NK-92 (cell line): ENCODE measurements around the gene S100A11.
"Not testable (repeated sequence)": the region's sequence is repeated elsewhere in the genome, so short reads cannot be mapped to it uniquely, and the experiment has no call there.

Experiments
- DNase-seq: peaks from one replicate; lab custom pipeline; 2025; ENCODE audit not compliant: unreplicated experiment; lab: John Stamatoyannopoulos, UW

S100A11 gene

DNA sequence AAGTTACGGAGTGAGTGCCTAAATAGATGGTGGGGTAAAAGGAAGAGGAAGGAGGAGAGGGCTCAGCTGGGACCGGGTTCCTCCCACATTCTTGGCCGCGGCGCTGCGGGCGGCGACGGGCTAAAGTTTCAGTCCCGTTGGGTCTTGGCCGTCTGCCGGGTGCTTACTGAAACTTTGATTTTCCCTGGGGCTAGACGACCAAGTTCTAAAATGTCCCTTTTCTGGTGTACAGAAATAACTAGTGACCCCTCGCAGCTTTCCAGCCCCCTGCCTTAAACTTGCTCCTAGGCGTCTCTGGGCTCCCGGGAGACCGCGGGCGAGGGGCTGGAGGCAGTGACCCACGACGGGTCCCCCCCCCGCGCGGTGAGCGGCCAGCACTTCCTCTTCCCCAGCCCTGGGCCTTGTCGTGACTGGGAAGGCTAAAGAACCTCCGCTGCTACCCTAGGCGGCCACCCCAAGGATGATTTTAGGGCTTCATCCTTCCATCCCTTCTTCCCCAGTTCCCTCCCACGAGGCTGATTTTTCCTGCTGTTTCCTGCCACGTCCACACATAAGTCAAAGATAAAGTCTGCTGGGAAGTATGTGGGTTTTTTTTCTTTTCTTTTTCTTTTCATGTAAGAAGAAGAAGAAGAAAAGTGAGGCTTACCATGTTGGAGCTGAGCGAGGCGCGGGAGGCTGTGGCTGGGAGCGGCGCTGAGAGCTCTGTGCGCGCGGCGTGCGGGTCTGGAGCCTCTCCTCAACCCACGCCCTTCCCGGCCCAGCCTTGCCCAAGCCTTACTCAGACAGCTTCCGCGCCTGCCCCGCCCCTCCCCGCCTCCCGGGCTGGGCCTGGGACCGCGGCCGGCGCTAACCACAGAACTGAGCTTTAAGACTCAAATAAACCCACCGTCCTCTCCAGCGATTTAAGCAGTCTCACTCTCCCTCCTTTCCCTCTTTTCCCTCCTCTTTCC lies at the start of gene S100A11:
S100A11 (minus strand) TSS at position 738 of the 950 bp plus-strand sequence; CDS start at position 649, 89 bp downstream.
- no peak for DNase-seq

DNA sequence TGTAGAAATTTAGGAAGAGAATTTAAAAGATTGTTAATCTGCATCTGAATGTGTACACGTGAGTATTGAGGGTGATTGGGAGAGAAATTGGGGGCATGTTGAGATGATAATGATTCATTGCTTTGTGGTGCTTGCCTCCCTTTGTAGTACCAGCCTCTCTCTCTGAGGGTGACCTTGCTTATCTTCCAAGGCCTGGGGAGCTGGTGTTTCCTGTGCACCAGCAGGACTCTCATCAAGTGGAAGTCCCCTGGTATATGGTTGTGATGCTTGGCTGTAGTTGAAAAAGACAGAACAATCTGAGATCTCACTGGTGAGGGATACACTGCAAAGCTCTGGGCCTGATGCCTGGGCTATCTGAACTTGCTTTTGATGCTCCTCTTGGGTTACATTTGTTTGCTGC lies 48.0 kb upstream of the S100A11 start:
- DNase-seq: no peak

DNA sequence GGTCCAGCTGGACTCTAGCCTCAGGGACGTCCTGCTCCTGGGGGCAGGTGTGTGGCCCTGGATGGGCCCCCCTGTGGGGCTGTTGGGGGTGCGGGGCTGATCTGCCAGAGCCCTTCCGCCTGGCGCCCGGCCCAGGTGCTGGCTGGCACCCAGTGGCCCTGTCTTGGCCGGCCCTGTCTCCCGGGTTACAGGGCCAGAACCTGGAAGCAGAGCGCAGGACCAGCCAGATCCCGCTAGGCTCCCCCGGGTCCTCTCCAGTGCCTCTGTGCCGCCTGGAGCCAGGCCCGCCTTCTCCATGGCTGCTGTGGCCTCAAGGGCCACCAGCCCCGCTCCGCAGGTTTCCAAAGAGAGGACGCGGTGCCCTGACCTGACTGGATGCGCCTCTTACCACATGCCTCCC lies 44.2 kb upstream of the S100A11 start:
- DNase-seq: not testable (repeated sequence)

DNA sequence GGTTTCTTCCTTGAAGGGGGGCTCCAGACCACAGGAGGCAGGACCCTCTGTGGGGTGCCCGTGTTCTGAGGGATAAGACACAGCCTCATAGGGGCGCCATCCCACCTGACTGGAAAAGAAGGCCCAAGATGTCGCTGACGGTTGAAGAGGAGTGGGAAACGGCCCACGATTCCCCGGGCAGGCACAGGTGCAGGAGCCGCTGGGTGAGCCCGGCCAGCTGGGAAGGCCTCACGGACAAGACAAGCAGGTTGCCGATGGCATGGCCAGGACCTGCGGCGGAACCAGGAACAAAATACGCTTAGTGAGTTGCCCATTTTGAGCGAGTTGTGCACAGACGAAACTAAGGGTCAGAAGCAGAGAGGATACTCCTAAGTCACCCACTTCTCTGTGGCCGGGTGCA lies 43.7 kb upstream of the S100A11 start:
- DNase-seq: not testable (repeated sequence)

DNA sequence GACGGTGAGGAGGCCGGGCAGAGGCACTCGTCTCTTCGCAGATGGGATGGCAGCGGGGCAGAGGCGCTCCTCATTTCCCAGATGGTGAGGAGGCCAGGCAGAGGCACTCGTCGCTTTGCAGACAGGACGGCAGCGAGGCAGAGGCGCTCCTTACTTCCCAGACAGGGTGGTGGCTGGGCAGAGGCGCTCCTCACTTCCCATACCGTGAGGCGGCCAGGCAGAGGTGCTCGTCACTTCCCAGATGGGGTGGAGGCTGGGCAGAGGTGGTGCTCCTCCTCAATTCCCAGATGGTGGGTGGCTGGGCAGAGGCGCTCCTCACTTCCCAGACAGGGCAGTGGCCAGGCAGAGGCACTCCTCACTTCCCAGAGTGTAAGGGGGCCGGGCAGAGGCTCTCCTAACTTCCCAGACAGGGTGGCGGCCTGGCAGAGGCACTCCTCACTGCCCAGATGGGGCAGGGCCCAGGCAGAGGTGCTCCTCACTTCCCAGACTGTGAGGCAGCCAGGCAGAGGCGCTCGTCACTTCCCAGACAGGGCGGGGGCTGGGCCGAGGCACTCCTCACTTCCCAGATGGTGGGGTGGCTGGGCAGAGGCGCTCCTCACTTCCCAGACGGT lies 42.1 kb upstream of the S100A11 start:
- no peak for DNase-seq

DNA sequence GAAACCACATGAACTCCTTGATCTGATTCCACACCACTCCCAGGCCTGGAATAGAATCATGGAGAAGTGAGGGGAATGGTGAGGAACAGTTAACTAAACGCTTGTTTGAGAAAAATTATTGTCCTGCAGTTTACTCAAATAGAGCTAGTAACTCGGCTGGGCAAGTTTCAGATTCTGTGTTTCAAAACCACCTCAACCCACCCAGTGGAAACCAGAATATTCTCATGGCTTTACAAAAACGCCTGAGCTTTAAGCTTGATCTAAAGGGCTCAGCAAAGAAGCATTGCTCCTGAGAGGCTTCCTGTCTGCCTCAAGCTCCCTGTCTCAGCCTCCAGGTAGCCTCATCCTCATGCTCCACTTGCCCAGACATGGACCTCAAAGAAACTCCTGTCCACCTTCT lies 35.5 kb upstream of the S100A11 start:
- DNase-seq: no peak

DNA sequence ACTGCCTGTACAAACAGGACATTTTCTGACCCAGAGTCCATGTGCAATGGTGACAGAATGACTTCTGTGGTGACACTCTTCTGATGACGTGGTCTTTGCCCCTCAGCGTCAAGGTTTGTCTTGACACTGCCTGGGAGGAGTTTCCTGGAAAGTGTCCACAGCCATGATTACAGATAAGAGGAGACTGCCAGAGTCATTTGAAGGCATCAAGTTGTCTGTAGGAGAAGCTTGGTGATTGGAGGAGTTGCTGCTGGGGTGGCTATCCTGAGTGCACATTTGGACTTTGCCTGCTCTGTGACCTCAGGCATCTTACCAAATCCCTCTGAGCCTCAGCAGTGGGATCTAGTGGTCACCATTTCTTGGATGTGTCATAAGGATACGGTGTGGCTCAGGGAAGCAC lies 34.3 kb upstream of the S100A11 start:
- DNase-seq: no peak

DNA sequence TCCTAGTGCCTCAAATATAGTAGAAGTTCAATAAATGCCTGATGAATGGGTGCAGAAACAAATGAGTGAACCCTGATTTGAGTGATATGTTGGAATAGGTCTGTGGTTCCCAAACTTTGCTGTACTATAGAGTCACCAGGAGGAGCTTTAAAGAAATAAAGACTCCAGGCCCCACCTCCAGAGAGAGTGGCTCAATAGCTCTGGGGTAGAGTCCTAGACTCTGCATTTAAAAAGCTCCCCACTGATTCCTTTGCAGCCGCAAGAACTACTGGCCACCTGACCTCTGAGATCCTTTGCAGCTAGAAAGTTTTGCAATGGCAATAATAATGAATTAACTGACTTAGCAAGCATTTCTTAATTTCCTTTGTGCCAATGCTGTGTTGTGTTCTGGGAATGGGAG lies 31.1 kb upstream of the S100A11 start:
- no peak for DNase-seq

DNA sequence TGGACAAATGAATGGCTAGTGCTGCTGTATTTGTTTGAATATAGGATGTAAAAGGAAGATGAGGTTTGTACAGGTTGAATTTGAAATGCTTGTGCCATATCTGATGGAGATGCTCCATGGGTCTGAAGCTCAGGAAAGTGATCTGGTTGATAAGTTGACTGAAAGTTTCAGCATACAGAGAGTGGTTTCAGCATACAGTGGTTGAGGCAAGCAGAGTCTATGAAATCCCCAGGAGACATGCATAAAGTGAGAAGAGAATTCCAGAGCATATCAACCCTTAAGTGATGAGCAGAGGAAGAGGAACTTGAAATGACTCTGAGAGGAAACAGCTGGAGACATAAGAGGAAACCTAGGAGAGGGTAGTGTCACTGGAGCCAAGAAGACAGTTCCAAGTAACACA lies 30.3 kb upstream of the S100A11 start:
- DNase-seq: no peak

DNA sequence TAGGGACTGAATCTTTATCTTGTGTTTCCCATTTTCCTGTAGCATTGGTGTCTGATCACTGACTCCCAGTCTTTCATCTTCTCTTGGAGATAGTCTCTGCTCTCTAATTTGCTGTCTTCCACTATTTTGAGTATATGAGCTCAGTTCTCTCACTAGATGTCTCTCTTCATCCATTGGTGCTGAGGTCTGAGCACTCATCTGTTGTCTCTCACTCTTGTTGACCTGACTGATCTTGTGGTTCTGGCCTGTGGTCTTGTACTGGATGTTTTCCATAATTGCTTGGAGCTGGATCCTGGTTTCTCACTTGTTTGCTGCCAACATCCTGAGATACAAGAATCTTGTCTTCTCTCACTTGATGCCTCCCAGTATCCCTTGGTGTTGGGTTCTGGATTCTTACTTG lies 25.1 kb upstream of the S100A11 start:
- DNase-seq: no peak

DNA sequence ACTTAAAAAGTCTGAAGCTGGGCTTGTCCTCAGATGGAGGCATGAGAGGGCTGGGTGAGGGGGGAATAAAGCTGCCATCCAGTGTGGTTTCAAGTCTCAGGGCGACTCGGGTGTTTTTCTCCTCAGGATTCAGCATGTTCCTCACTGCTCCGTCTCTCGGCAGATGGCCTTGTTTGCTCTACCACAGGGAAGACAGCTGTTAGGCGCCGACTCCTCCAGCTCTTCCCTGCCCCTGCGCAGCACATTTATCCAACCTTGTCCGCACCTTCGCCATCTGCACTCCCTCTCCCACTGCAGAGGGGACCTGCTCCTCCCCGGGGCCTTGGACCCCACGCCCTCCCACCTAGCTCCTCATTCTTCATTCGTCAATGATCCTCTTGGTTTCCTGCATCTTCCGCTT lies 16.6 kb upstream of the S100A11 start:
- no peak for DNase-seq

DNA sequence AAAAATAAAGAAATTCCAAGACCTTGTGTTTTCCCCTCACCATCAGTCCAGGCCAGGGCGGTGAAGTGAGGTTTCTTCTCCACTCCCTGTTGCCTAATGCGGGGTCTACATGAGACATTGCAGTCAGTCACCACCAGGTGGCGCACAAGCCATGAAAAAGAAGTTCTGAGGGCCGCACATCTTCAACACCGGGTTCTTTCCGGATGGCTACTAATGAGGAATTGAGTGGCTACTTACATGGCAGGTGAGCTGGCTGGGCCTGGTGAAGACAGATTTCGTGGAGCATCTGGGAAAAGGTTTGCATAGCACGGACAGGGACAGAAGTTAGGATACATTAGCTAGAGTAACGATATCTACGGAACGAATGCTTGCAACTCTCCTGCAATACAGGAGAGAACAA lies 15.8 kb upstream of the S100A11 start:
- DNase-seq: no peak

DNA sequence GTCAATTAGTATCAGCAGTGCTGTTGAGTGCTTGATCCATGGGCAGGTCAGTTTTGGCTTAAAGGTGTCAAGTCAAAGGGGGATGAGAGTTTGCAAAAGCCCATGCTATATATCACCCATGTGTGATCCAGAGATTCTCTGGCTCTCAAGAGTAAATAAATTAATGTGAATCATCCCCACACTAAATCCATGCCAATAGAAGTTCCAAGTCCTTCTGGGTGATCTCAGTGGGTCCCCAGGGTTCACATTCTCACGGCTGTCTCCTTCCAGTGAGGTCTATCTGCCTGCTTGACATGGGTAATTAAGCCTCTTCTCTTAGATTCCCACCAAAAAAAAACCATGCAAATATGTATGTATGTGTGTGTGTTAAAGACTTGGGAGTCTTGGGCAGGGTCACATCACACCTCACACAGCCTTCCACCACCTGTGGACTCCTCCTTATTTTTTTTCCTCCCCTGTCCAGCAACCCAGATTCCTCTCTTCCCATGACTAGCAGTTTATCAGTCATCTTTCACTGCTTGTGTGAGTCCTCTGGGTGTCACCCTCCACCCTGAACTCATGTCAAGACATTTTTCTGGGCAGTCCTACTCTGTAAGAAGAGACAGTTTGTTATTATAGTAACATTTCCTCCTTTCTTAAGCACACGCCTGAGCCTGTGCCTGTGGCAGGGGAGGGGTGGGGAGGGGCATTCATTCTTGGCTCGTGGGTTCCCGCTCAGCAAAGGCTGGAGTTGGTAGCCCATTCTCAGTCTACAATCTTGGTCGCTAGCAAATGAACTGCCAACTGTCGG lies 14.3 kb upstream of the S100A11 start:
- no peak for DNase-seq

DNA sequence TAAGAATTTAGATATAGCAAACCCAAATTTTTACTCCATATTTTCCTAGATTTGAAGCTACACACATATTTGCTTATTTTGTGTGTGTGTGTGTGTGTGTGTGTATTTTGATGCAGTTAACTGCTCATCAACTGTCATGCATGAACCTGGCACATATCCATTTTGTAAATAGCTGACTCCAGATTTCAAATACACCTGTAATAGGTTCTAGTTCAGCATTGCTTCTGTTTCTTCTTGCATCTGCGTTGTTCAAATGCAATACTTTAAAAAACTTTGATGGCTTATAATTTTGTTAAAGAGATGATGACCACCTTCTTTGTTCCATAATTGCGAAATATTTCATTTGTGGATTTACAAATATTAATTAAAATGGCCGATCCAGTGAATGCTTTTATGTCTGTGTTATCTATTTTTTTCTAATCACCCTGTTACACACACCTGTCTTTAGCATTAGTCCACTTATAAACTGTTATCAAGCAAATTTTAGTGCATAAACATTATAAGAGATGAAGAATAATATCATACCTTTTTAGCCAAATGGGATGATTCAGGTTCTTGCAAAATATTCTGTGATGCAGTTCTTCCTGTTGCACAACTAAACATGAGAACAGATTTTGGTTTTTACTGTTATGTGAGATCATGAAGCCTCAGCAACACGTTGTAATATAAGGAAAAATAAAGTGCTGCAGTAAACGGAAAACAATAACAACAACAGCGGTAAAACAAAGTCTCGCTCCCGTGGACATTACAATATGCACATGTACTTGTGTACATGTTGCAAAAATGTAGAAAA lies 12.7 kb upstream of the S100A11 start:
- DNase-seq: no peak

DNA sequence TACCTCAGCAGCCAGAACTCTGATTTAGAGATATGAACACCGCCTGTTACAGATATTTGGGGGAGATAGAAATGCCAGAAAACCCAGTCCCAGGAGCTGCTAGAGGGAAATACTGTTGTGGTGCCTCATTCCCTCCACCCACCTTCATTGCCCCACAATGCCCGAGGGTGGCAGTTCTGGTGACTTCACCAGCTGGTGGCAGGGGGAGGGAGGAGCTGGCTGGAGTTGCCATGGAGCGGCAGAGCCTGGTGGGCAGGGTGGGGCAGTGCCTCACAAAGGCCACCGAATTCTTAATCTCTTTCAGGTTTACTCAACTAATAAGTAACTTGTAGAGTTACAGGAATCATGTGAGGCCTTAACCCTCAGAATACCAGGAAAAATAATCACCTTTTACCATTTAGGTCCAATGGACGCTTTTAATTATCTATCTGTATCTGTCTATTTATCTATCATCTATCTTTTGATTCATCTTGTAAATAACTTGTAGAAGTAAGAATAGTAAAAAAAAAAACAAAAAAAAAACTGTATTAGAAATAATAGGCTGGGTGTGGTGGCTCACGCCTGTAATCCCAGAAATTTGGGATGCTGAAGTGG lies 11.7 kb upstream of the S100A11 start:
- no peak for DNase-seq

DNA sequence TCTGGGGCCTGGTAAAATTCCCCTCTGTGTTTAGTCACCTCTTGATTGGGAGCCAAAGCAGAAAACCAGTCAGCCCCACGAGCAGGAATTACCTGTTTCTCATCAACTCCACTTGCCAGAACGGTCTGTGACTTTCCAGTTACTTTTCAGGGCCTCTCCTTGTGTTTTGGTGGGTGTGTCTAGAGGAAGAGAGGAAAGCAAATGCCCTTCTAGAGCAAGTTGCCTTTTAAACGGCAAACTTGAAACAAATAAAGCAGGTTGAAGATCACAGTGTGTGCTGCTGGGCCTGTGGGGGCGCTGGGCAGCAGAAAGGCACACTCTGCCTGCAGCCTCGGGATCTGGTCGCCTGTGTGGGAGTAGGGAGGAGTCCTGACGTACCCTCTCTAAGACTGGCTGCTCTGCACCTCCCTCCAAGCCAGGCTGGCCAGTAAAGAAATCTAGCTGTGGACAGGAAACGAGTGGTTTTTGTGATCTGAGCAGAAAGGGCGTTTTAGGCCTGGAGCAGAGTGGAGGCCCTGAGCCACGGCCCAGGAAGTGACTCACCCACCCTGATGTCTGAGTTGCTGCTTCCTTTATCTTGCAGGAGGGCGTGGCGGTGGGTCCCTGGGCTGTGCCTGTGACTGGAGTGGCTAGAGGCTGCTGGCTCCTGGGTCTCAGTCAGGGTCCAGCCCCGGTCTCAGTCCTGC lies 11.1 kb upstream of the S100A11 start:
- DNase-seq: peak; percentile 46

DNA sequence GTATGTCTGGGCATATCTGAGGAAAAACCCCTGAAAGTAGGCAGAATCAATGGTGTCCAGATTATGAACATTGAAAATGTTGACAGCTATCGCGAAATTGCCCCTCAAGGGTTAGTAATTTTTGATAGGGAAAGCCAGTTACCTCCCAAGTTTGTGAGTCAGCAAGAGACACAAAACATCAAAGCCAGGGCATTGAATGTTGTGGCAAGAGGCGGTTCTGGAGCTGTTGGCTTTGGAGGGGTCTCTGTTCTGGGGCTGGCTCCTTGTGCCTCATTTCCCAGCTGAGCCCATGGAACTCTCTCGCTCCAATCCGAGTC lies 10.6 kb upstream of the S100A11 start:
- no peak for DNase-seq

DNA sequence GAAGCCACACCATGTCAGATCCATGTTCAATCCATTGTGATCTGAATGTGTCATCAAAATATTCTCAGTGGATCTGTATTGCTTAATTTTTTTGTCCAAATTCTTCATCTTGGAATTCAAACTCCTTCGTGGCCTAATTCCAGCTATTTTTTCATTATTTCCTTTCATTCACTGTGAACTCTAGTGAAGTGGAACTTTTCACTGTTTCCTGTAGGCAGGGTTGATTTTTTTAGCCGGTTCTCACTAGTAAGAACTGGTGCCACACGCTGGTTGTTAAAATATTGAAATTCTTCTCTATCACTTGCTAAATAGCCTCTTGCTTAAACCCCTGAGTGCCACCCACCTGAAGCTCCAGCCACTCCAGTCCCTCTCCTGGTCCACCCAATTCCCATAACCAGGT lies 7.6 kb upstream of the S100A11 start:
- no peak for DNase-seq

DNA sequence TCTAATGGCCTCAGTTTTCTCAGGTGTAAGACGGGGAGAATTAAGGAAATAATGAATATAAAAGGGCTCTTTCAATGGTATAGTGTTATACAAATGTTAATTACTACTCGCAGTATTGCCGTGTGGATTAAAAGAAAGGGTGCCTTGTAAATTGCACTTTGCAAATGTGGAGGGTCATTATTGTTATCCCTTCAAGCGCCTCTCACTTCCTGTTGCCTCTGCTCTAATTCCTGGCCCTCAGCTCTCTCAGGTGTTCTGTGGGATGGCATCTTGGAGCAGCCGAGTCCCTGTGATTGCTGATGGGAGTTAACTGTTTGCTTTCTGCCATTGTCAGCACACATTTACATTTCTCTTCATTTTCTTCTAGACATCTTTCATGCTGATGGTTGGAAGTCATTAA lies 7.1 kb upstream of the S100A11 start:
- no peak for DNase-seq

DNA sequence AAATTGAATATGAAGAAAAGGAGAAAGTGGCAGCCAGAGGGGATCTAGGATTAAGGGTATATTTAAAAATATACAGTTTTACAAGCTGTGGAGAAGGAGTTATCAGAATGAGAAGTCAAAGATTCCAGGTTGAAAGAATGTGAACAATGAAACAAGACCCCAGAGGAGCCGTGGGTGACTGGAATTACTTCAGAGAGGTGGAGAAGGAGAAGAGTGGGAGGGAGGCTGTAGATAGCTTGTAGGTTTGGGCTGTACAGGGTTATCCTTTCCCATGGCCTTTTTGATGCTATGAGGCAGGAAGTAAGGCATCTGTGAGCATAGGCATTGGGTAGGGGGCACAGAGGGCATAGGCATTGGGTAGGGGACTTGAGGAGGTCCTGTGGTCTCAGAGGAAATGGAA lies 5.2 kb upstream of the S100A11 start:
- DNase-seq: no peak
